GM19395 (cell line): Measurements from ENCODE around the gene HMGN1.
"Not testable (repeated sequence)": the region's sequence is repeated elsewhere in the genome, so short reads cannot be mapped to it uniquely, and the experiment has no call there.

ENCODE experiments used
- ATAC-seq: cut with Tn5 transposase; IDR thresholded peaks from one replicate; pipeline ENCODE4 v1.9.1; 2021; ENCODE audit warnings: mild to moderate bottlenecking, moderate library complexity; ENCODE audit not compliant: unreplicated experiment

Gene HMGN1, protein sequence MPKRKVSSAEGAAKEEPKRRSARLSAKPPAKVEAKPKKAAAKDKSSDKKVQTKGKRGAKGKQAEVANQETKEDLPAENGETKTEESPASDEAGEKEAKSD

DNA sequence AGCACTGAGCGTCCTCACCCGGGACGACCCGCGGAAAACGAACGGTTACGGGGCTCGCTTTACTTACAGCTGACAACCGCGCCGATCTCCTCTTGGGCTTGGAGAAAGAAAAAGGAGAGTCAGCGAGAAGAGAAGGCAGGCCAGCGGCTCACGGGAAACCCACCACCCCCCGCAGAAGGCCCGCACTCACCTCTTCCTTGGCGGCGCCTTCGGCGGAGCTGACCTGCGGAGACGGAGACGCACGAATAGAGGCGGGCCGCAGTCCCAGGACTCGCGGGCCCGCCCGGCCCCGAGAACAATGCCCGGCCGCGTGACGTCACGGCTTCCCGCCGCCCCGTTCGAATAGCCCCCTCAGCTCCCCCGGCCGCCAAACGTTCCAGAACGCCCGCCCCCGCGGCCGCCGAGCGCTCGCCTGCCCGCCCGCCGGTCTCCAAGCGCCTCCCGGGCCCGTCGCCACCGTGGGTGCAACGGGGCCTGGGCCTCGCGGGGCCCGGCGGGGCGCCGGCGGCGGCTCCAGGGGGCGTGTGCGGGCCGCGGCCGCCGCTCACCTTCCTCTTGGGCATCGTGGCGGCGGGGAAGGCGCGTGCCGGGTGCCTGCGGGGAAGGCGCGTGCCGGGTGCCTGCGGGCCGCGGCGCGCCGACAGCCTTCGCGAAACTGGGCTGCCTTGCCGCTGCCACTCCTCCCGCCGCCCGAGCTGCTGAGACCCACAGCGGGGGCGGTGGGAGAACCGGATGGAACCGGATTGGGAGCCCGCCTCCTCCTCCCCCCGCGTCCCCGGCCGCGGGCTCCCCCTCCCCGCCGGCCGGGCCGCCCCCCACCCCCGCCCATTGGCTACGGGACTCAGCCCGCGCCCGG lies at the start of gene HMGN1:
HMGN1 (minus strand) TSS at position 734 of the 856 bp plus-strand sequence; CDS start at position 563, 171 bp downstream.
- peak; percentile 48 for ATAC-seq

DNA sequence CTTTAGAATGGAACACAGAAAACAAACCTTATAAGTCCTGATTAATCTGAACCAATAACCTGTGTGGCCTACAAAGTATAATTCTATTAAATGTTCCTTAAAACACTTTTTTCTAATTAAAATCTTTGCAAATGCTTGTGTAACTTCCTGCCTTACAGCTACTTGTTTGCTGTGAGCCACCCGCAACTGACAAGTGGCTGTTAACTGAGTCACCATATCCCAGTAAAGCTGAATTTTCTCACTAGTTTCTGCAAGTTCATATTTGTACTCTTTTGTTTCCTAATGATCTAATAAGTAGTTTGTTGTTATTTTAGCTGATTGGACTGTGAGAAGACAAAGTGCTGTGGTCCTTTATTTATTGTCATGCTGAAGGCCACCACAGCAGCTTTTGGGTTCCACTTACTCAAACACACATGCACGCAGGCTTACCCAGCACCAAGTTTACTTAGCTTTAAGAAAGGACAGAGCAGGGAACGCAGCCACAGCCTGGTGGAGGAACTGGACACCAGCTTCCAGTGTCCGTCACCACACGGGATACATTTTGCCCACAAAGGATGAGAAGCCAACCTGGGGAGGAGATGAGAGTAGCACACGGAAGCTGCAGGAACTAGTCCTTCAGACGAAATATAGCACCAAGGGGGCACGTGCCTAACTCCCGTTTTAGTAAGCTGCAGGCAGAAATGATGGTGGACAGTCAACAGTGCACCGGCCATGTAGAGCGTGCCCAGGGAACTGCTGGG lies 48.9 kb upstream of the HMGN1 start:
- no peak for ATAC-seq

DNA sequence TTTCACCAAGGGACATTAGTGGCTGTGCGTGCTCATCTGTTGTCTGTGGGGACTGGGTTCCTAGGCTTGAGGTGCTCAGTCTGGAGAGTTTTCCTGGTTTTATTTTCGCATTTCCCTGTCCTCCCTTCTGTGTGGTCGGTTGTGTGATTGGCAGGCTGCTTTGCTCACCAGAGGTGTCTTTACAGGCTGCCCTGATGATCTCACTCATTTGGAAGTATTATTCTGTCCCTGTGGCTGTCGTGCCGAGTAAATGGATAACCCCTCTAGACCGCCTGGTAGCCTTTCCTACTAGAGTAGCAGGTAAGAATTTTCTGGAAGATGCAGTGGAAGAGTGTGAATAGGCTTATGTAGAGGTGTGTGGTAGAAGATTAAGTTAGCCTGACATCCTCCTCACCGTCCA lies 44.1 kb upstream of the HMGN1 start:
- no peak for ATAC-seq

DNA sequence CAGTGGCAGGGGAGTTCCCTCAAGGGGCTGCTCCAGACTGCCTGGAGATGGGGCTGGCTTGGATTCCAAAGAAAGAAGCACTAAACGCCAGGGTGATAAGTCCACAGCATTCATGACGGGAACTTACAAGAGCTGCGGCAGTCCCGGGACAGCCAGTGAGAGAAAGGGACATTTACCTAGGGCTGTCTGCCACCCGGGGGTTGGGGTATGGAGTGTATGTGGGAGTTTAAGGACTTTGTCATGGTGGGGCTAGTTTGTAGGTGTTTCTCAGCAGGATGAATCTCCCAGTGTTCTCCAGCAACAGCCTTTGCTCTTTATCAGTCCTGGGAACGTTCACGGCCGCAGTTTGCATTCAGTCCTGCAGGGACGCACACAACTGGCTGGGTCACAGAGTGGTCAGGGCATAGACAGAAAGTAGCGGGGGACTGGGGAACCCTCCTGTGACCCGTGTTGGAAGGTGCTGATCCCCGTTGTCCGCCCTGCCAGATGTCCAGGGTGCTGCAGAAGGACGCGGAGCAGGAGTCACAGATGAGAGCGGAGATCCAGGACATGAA lies 41.4 kb upstream of the HMGN1 start:
- ATAC-seq, result no peak

DNA sequence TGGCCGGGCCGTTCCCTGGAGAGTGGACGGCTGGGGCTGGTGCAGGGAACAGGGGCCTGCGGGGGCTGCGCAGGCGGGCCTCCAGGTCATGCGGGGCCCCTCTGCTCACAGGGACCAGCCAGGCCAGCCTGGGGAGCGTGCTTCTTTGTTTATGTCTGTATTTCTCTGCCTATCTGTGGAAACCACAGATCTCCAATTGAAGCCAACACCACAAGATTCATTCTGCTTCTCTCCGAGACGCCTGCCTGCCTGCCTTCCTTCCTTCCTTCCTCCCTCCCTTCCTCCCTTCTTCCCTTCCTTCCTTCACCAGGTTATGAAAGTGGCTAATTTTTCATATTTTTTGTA lies 39.9 kb upstream of the HMGN1 start:
- peak; percentile 28 for ATAC-seq

DNA sequence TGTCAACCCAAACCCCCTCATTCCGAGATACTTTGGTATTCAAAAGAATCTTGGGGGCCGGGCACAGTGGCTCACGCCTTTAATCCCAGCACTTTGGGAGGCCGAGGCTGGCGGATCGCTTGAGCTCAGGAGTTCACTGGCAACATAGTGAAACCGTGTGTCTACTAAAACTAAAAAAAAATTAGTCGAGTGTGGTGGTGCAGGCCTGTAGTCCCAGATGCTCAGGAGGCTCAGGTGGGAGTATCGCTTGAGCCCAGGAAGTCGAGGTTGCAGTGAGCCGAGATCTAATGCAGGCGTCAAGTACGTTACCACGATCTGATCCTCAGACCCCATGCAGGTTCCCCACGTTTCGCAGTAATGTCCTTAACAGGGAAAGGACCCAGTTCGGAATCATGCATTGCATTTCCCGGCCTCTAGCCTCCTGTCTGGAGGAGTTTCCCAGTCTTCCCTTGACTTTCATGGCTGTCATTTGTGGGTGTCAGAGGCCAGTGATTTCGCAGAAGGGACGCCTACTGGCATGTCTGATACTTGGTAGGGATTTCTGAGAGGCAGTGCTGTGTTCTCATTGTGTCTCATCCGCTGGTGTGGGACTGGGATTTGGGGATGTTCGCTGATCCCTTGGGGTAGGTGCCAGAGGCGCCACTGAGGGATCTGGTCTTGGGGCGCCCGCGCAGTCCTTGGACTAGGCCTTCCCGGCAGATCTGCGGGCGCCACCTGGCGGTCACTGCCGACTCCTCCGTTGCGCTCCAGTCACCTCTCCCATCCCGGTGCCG lies 39.3 kb upstream of the HMGN1 start:
- ATAC-seq, result peak; percentile 82

DNA sequence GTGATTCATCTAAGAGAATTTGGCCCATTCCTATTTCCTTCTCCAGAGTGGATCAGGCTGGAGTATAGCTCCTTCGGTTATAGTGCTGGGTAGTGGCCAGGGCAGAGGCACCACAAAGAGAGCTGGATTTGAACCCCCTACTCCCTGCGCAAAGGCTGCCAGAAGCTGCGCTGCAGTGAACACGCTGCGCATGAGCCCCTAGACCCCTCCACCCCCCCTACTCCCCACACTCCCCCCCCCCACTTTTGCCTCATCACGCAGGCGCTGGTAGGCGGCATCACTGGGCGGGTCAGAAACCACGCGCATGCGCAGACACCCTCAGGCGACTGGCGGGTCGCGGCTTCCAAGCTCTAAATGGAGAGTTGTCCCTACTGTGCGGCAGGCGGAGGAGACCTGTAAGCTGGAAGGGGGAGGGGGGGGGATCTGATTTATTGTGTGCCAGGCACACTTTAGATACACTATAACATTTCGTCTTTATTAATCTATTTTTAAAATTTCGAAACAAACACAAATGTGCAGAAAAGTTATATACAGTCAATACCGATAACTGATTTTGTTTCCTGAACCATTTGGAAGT lies 38.7 kb upstream of the HMGN1 start:
- no peak for ATAC-seq

DNA sequence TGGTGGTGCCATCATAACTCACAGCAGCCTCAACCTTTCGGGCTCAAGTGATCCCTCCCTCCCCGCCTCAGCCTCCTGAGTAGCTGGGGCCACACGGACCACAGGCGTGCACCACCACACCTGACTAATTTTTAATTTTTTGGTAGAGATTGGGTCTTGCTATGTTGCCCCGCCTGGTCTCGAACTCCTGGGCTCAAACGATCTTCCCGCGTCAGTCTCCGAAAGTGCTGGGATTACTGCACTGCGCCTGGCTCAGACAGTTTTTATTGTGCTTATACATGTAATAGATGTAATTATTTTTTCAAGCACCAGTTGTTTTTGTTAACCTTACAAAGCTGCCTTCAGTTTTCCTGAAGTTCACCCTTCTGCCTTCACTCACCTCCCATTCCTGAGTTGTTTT lies 38.0 kb upstream of the HMGN1 start:
- no peak for ATAC-seq

DNA sequence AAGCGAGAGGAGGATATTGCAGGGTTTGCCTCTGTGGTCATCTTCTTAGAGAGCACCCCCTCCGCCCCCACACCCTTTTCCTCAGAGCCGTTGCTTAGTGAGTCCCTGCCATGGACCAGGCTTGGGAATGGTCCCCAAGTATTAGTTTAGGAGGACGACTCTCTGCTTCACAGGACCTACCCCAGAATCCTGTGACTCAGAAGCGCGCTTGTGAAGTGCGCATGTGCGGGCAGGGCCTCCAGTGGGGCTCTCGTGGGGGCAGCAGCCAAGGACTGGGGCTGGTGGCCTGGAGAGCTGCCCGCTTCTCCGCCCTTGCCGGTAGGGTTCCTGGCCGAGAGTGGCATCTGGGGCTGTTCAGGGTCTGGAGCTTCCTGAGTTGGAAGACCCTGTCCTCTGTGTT lies 37.3 kb upstream of the HMGN1 start:
- no peak for ATAC-seq

DNA sequence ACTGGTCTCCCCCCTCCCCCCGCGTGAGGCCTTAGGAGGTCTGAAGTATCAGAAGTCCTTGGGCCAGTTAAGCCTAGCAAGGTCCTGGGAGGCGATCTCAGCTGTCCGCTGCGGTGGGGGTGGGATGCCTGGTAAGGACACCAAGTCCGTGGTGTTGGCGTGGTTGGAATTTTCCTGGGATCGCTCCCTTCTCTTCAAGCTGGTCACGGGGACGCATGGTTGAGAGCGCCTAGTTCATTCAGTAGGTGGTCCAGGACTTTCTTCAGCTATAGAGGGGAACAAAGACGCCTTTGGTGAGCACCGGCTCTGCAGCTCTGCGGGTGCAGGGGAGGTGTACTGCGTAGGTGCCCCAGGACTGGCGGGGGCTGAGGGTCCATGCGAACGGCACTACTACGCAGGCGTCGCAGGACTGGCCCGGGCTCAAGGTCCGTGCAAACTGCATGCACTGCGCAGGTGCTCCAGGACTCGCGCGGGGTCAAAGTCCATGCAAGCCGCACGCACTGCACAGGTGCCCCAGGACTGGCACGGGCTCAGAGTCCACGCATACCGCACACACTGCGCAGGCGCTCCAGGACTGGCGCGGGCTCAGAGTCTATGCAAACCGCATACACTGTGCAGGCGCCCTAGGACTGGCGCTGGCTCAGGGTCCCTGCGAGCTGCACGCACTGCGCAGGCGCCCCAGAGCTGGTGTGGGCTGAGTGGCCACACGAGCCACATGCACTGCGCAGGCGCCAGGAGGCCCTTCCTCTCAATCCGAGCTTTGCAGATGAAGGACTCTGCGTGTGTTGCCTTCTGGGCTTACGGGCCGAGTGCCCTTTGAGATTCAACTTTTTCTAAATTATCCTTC lies 36.6 kb upstream of the HMGN1 start:
- ATAC-seq, result no peak

DNA sequence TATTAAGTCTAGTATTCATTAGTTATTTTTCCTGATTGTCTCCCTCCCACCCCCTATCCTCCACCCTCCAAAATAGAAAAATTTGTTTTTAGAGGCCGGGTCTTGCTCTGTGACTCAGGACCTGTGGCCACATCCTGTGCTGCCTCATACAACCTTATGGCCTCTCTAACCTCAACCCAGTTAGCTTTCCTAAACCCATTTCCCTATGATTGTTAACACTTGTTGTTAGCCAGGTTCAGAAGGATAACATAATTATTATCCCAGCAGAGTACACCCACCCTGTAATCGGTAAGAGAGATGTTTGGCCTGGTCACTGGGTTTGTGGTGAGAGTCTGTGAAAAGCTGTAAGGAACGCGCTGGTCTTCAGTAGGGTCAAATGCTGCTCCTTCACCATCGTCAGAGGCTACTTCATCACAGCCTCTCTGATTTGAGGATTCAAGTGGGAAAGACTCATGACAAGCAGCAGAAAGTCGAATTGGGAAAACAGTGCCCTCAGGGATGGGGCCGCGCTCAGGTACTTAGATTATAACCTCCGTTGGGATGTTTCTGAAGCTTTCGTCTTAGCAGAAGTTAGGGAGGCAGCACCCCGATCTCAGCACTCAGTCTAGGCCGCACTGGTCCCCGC lies 35.9 kb upstream of the HMGN1 start:
- no peak for ATAC-seq

DNA sequence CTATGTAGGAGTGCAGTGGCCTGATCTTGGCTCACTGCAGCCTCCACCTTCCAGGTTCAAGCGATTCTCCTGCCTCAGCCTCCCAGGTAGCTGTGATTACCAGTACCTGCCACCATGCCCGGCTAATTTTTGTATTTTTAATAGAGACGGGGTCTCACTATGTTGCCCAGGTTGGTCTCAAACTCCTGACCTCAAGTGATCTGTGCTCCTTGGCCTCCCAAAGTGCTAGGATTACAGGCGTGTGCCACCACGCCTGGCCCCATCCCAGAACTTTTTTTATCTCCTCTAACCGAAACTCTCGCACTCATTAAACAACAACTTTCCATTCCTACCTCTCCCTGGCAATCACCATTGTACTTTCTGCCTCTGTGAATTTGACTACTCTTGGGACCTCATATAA lies 33.2 kb upstream of the HMGN1 start:
- not testable (repeated sequence) for ATAC-seq

DNA sequence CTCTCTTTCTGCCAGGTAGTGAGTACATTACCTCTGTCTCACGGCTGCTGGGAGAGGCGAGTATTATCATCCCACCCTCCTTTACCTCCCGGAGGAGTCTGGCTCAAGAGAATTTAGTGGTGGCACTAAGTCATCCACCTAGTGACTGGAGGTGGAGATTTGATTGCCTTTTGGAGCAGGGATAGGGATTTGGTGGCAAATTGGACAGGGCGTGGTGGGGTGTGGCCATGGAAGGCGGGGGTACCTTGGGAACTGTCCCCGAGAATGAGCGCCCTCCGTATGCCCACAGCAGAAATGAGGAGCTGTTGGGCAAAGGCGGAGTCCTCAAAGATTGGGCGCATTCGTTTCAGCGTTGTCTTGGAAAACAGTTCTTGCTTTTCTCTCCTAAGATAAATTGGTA lies 32.1 kb upstream of the HMGN1 start:
- peak; percentile 5 for ATAC-seq

DNA sequence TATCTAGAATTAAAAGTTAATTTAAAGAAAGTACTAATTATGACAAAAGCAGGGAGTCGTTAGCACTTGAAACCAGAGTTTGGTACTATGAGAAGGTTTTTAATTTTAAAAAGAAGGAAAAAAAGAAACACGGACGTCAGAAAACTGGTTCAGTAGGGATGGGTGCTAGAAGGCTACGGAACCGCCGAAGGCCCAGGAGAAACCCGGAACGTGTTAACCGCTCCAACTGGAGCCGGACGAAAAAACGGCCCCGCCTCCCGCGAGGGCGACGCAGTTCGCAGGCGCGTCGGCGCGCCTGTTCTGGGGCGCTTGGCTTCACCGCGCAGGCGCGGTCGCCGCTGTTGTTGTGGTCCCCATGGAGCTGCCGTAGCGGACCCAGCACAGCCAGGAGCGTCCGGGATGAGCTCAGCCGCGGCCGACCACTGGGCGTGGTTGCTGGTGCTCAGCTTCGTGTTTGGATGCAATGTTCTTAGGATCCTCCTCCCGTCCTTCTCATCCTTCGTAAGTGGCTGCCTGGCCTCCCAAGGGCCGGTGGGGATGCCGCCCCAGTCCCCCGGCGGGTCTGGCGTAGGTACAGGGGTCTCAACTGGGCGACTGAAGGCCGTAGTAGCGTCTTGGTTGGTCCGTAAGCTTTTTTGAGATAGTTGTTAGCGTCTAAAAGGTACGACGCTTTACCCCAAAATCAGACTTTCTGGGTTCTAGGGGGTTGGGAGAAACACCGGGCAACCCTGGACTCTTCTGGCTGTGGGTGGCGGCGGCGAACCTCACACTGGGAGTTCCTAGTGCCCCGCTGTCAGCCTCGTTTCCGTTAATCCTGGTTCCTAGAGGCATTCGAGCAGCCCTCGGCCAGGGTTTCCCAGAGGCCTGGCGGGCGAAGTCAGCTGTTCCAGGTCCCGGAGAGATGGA lies 31.4 kb upstream of the HMGN1 start:
- peak; percentile 94 for ATAC-seq

DNA sequence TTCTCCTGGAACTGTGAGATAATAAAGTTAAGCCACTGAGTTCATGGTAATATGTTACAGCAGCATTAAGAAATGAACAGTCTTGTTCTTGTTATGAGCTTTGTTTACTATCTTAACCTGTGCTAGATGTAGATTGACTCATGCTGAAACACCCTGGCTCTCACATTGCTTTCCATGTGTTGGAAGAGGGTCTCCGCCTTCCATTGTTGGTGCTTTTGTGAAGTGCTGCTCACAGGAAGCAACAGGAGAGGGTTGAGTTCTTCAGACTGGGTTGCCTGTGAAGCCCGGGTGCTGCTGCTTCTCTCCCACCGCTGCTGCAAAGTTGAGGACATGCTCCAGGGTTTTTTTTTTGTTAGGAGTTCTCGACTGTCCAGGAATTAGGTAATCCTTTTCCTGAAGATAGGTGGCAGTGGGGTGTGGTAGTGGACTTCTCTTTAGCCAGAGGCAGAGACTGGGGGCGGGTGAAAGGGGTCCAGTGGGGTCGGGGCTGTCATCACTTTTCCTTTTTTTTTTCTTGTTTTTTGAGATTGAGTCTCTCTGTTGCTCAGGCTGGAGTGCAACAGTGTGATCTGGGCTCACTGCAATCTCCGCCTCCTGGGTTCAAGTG lies 28.7 kb upstream of the HMGN1 start:
- no peak for ATAC-seq

DNA sequence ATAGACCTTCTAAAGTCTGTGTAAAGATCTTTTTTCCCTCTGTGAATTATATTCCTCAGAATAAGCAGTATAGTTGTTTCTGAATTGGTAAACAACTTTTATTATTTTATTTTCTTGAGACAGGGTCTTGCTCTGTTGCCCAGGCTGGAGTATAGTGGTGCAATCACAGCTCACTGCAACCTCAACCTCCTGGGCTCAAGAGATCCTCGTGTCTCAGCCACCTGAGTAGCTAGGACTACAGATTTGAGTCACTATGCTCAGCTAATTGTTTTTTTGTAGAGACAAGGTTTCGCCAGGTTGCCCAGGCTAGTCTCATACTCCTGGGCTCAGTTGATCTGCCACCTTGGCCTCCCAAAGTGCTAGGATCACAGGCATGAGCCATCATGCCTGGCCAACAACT lies 26.6 kb upstream of the HMGN1 start:
- ATAC-seq, result no peak

DNA sequence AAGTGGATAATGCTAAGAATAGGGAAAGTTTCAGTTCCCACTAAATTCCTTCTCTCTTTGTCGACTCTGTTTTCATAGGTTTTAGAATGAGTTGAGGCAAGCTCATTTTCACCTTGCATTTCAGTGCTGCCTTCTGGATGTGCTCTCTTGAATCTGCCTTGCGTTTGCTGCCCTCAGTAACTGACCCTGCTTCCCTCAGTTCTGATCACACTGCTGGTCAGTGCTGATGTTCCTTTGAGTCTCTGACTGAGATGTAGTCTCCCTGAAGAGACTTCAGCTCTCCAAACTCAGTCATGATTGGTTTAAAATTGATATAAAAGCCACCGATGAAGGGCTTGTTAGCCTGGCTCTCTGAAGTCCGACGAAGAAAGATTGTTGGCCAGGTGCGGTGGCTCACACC lies 25.2 kb upstream of the HMGN1 start:
- no peak for ATAC-seq

DNA sequence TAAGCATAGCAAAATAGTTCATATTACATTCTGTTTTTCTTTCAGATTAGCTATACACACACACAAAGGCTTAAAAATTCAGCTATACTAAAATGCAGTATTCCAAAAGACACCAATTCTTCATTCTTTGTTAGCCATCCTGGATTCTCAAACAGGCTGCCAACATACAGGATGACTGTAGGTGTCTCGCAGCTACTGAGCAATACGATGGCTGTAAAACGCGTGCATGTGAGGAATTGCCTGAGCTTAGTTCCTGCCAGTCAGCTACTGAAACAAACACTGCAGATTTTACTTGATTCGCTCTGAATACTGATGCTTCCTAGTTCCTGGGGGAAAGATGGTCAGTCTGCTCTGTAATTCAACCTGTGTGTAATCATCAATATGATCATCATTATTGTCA lies 24.7 kb upstream of the HMGN1 start:
- no peak for ATAC-seq
